ENCODE results near the gene DUSP15.
A peak's percentile ranks its signal among the peaks of the same experiment; 100 is the strongest.

Gene DUSP15

DNA sequence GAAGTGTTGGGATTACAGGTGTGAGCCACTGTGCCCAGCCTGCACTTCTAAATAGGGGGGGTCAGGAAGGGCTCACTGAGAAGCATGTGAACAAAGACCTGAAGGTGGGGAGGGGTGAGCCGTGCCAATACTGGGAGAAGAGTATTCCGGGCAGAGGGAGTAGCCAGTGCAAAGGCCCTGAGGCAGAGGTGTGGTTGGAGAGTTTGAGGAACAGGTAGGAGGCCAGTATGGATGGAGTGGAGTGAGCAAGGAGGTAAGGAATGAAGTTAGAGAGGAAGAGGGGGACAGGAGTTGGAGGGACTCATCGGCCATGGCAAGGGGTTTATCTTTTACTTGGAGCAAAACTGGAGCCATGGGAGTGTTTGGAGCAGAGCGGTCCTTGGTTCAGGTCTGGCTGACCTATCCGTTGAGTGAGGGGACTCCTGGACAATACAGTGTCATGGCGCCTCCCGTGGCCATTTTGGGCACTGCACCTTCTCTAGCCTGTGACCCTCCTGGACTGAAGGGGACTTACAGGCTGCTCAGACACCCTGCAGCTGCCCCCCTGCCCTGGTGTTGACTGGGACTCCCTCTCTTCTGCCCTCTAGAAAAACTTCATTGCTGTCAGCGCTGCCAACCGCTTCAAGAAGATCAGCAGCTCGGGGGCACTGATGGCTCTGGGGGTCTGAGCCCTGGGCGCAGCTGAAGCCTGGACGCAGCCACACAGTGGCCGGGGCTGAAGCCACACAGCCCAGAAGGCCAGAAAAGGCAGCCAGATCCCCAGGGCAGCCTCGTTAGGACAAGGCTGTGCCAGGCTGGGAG is 37.0 kb downstream of the DUSP15 start:
- H3K27ac ChIP-seq (ENCODE audit: low read length), result no peak overlapping the region
- no peaks in the 10 kb centered on the region for H3K9me3 ChIP-seq (ENCODE audit: insufficient read depth, low read length)
- no peak overlapping the region for H3K9ac ChIP-seq (ENCODE audit: low read length)
- H3K4me2 ChIP-seq (ENCODE audit: low read length), result no peak overlapping the region
- H3K4me3 ChIP-seq (ENCODE audit: low read length), result no peak overlapping the region
- H3K36me3 ChIP-seq (replicated peaks; ENCODE audit: low read depth, low read length), result no peaks in the 10 kb centered on the region
- H2AFZ ChIP-seq (ENCODE audit: low read depth, low read length), result no peak overlapping the region
- H3K27me3 ChIP-seq (ENCODE audit: low read depth, low read length), result 0 out of 2 replicates have a peak, but pooled peaks cover 3% of the 10 kb centered on the region
- H3K4me1 ChIP-seq (ENCODE audit: low read length), result peaks cover 7% of the 10 kb centered on the region
- no peak for TF ChIP-seq EZH2phosphoT487 (IDR thresholded peaks at IDR 0.05; ENCODE audit: low read depth)
- TF ChIP-seq, protein P1, sequence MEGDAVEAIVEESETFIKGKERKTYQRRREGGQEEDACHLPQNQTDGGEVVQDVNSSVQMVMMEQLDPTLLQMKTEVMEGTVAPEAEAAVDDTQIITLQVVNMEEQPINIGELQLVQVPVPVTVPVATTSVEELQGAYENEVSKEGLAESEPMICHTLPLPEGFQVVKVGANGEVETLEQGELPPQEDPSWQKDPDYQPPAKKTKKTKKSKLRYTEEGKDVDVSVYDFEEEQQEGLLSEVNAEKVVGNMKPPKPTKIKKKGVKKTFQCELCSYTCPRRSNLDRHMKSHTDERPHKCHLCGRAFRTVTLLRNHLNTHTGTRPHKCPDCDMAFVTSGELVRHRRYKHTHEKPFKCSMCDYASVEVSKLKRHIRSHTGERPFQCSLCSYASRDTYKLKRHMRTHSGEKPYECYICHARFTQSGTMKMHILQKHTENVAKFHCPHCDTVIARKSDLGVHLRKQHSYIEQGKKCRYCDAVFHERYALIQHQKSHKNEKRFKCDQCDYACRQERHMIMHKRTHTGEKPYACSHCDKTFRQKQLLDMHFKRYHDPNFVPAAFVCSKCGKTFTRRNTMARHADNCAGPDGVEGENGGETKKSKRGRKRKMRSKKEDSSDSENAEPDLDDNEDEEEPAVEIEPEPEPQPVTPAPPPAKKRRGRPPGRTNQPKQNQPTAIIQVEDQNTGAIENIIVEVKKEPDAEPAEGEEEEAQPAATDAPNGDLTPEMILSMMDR (IDR thresholded peaks at IDR 0.05; ENCODE audit: low read depth, low read length), result peak; percentile 89
- H4K20me1 ChIP-seq (ENCODE audit: insufficient read depth, low read length), result no peaks in the 10 kb centered on the region
- H3K79me2 ChIP-seq (ENCODE audit: low read length), result no peaks in the 10 kb centered on the region

DNA sequence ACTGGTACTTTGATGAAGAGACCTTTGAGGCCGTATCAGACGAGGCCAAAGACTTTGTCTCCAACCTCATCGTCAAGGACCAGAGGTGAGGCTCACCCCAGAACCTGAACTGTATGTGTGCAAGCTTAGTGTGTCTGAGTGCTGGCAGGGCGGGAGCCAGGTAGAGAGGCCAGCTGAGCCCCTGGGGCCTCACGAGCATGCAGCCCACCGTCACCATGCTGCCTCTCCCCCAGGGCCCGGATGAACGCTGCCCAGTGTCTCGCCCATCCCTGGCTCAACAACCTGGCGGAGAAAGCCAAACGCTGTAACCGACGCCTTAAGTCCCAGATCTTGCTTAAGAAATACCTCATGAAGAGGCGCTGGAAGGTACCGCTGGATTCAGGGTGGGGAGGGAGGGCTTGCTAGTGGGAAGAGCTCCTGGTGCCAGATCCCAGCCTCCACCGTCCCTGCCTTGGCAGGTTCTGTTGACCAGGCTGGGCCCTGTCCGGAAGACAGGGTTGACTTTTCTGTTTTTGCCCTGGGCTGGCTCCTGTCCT is 38.5 kb downstream of the DUSP15 start:
- Histone ChIP-seq H3K4me2 (ENCODE audit: low read length) (no peak overlapping the region), H3K27ac (ENCODE audit: low read length) (no peak overlapping the region), H2AFZ (ENCODE audit: low read depth, low read length) (no peak overlapping the region), H3K9me3 (ENCODE audit: insufficient read depth, low read length) (no peaks in the 10 kb centered on the region), H4K20me1 (ENCODE audit: insufficient read depth, low read length) (no peaks in the 10 kb centered on the region), H3K79me2 (ENCODE audit: low read length) (no peaks in the 10 kb centered on the region), H3K27me3 (ENCODE audit: low read depth, low read length) (no peaks in the 10 kb centered on the region), H3K4me1 (ENCODE audit: low read length) (peaks cover 7% of the 10 kb centered on the region), H3K9ac (ENCODE audit: low read length) (no peak overlapping the region), H3K36me3 (replicated peaks; ENCODE audit: low read depth, low read length) (no peaks in the 10 kb centered on the region), H3K4me3 (ENCODE audit: low read length) (no peak overlapping the region)
- TF ChIP-seq, protein P1 (IDR thresholded peaks at IDR 0.05; ENCODE audit: low read depth, low read length), result no peak
- TF ChIP-seq EZH2phosphoT487 (IDR thresholded peaks at IDR 0.05; ENCODE audit: low read depth), result no peak

DNA sequence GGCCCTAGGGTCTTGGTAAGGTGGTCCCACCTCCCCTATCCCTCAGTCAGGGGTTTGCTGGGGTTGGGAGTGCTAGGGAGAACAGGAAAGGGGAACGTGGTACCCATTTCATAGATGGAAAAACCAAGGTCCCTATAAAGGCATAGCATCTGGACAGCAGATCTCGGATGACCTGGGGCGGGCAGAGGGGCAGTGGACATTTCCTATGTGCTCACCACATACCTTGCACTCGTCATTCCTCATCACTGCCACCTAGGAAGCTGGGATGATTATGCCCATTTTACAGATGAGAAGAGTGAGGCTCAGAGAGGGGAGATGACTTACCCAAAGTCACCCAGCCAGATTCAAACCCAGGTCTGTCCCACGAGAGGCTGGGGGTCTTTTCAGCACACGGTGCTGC is 39.1 kb downstream of the DUSP15 start:
- Histone ChIP-seq H3K27me3 (ENCODE audit: low read depth, low read length) (no peaks in the 10 kb centered on the region), H4K20me1 (ENCODE audit: insufficient read depth, low read length) (no peaks in the 10 kb centered on the region), H3K79me2 (ENCODE audit: low read length) (no peaks in the 10 kb centered on the region), H3K27ac (ENCODE audit: low read length) (no peak overlapping the region), H3K4me1 (ENCODE audit: low read length) (peaks cover 4% of the 10 kb centered on the region), H3K36me3 (replicated peaks; ENCODE audit: low read depth, low read length) (no peaks in the 10 kb centered on the region), H3K9ac (ENCODE audit: low read length) (no peak overlapping the region), H3K4me2 (ENCODE audit: low read length) (no peak overlapping the region), H2AFZ (ENCODE audit: low read depth, low read length) (no peak overlapping the region), H3K4me3 (ENCODE audit: low read length) (no peak overlapping the region), H3K9me3 (ENCODE audit: insufficient read depth, low read length) (no peaks in the 10 kb centered on the region)
- no peak for TF ChIP-seq EZH2phosphoT487 (IDR thresholded peaks at IDR 0.05; ENCODE audit: low read depth)
- TF ChIP-seq, protein P1 (IDR thresholded peaks at IDR 0.05; ENCODE audit: low read depth, low read length), result no peak

DNA sequence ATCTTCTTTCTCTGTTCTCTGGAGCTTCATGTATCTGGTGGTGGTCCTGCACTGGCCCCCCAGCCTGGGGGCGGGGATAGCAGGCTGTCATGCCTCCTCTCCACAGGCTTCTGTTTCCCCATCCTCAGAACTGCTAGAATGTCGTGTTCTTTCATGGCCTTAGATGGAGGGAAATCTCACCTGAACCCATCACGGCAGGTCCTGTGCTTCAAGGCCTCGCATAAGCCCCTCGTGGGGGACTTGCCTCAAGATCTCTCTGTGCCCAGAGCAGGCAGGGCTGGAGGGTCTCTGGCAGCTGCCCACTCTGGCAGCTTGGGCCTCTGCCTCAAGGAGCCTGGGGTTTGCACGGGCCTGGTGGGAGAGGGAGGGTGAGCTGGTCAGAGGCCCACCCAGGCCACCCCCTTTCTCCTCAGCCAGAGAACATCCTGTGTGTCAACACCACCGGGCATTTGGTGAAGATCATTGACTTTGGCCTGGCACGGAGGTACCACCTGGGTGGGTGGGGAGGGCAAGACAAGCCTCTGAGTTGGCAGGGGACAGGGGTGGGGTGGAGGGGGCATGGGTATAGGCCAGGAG is 39.8 kb downstream of the DUSP15 start:
- Histone ChIP-seq H3K4me1 (ENCODE audit: low read length) (no peaks in the 10 kb centered on the region), H4K20me1 (ENCODE audit: insufficient read depth, low read length) (no peaks in the 10 kb centered on the region), H3K27me3 (ENCODE audit: low read depth, low read length) (no peaks in the 10 kb centered on the region), H3K27ac (ENCODE audit: low read length) (no peak overlapping the region), H3K36me3 (replicated peaks; ENCODE audit: low read depth, low read length) (no peaks in the 10 kb centered on the region), H3K4me2 (ENCODE audit: low read length) (no peak overlapping the region), H3K9me3 (ENCODE audit: insufficient read depth, low read length) (no peaks in the 10 kb centered on the region), H3K79me2 (ENCODE audit: low read length) (no peaks in the 10 kb centered on the region), H2AFZ (ENCODE audit: low read depth, low read length) (no peak overlapping the region), H3K9ac (ENCODE audit: low read length) (no peak overlapping the region), H3K4me3 (ENCODE audit: low read length) (no peak overlapping the region)
- TF ChIP-seq EZH2phosphoT487 (IDR thresholded peaks at IDR 0.05; ENCODE audit: low read depth), result no peak
